Measurements from ENCODE around the gene MAP3K9. TPM values are rescaled to one million over a fixed set of nuclear protein-coding genes. Genes with fewer than 3 reads are reported as not detected.

Gene MAP3K9
- total and polyA plus RNA-seq, 2 donors (not counting 3 experiments of a cell fraction or from before 2014, with no cell fraction given): 0.06 to 0.11 TPM

GRCh38 chr14:70677341-70677740 is 132.0 kb downstream of the MAP3K9 start:
- BruUV-seq (replicated peaks): no TSS peak
- Histone ChIP-seq H3K9me1 (replicated peaks; ENCODE audit: control insufficient read depth, extremely low read depth, insufficient read depth, low read length) (no peaks in the 10 kb centered on the region), H3K27ac (ENCODE audit: insufficient read depth, low read depth, low read length) (no peak overlapping the region), H3K4me2 (ENCODE audit: insufficient read depth, low read length) (no peak overlapping the region), H3K4me3 (replicated peaks in 1 of 3; ENCODE audit: insufficient read depth in 1 of 3, low read depth in 1 of 3, low read length in 3 of 3) (no peak overlapping the region), H3K4me1 (ENCODE audit: control insufficient read depth, extremely low read depth, insufficient read depth, low read length) (no peaks in the 10 kb centered on the region), H3K27me3 (ENCODE audit: control insufficient read depth in 2 of 2, insufficient read depth in 2 of 2, low read length in 2 of 2) (no peaks in the 10 kb centered on the region), H4K20me1 (replicated peaks; ENCODE audit: control insufficient read depth, extremely low read depth, insufficient read depth, low read length) (no peaks in the 10 kb centered on the region), H3K36me3 (ENCODE audit: control insufficient read depth in 2 of 2, extremely low read depth in 1 of 2, insufficient read depth in 2 of 2, low read length in 2 of 2) (no peaks in the 10 kb centered on the region), H2AFZ (ENCODE audit: low read depth, low read length) (no peak overlapping the region), H3K79me2 (ENCODE audit: control insufficient read depth, insufficient read depth, low read length) (no peaks in the 10 kb centered on the region), H3K9me3 (replicated peaks; ENCODE audit: control insufficient read depth, insufficient read depth, low read length) (no peaks in the 10 kb centered on the region), H3K9ac (replicated peaks; ENCODE audit: extremely low read depth, insufficient read depth, low read length) (no peak overlapping the region)
- DNase-seq (ENCODE audit: low read depth, low spot score) (no peak), FAIRE-seq (no peak)
- dilution Hi-C loops (cut with MboI; ENCODE audit: extremely low pct_ligation_motif_present, low sequenced_read_pairs): no loop called here
- TF ChIP-seq GATA2 (IDR thresholded peaks at IDR 0.05; ENCODE audit: insufficient read depth, insufficient read length, low read depth, low read length) (no peak), CTCF (IDR thresholded peaks at IDR 0.05; ENCODE audit: extremely low read depth in 1 of 2, insufficient read depth in 1 of 2, low read depth in 1 of 2, low read length in 2 of 2) (no peak), MYC (IDR thresholded peaks at IDR 0.05; ENCODE audit: low read depth, low read length) (no peak), EZH2 (IDR thresholded peaks at IDR 0.05; ENCODE audit: borderline replicate concordance, low read depth, low read length, severe bottlenecking) (no peak), FOS (IDR thresholded peaks at IDR 0.05; ENCODE audit: borderline replicate concordance, insufficient read depth, low read length) (no peak)
- intact Hi-C loops (cut with micrococcal nuclease): no loop called here
- POLR2A ChIA-PET: no interaction called here
- CTCF ChIA-PET: no interaction called here

Other genes starting within 250 kb of the MAP3K9 start
- gene MED6, start 208.9 kb downstream of the MAP3K9 start, total RNA-seq: 38.8 and 41.5 TPM in 2 replicates
- gene MED6, start 208.9 kb downstream of the MAP3K9 start, polyA plus RNA-seq: 19.2 and 22.8 TPM in 2 replicates
- gene TTC9, start 167.6 kb downstream of the MAP3K9 start, total RNA-seq: 0.09 TPM in 1 of 2 replicates, not detected in the other
- gene TTC9, start 167.6 kb downstream of the MAP3K9 start, polyA plus RNA-seq: 0.06 TPM in 2 replicates
- 30.6 and 40.5 TPM in 2 replicates for gene PCNX1, start 97.9 kb upstream of the MAP3K9 start, total RNA-seq
- gene PCNX1, start 97.9 kb upstream of the MAP3K9 start, polyA plus RNA-seq: 21.4 and 24.0 TPM in 2 replicates